ENCODE results near the gene SPATA33.
A peak's percentile ranks its signal among the peaks of the same experiment; 100 is the strongest.
"Not testable (repeated sequence)": the region's sequence is repeated elsewhere in the genome, so short reads cannot be mapped to it uniquely, and the experiment has no call there.

The SPATA33 gene

DNA sequence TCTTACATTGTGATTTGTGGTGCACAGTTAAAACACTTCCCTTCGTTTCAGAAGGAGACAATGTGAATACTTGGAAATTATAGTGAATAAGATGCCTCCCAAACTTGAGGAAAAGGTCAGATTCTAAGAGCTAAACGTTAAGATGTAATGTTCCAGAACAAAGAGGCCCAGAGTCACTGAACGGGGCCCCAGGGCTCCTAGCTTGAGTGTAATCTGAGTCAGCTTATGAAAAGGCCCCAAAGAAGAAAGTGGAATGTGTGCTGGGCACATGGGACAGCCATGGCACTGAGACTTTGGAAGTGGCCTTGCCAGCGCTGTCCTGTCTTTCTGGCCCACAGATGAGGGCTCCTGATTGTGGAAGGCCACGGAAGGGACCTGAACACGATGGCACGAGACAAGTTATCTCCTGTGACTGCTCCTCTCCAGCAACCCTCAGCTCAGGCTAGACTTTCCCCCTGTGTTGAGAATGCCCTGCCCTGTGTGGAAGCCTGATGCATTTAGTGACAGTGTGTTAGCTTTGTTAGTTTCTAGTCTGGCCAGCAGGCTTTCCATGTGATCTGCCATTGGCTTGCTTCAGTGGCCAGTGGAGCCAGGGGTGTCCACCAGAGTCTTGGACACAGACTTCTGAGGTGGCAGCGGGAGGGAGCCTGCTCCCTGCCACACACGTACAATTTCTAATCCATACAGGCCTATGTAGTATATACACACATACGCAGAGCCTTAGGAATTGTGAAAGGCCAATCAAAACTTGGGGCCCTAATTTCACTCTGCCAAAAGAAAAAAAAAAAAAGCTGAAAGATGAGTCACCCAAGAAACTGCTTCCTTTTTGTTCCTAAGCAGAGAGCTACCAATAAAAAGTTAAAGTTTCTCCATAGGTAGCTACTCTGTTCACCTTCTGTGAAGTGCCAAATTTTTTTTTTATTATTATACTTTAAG is 13.1 kb downstream of the SPATA33 start:
- no peak overlapping the region for H3K27ac ChIP-seq
- TF ChIP-seq CTCF (conservative IDR thresholded peaks at IDR 0.05): no peak

- not testable (repeated sequence) for H3K27ac ChIP-seq
Measured at GRCh38 chr16:89671565-89671964, 13.9 kb downstream of the SPATA33 start.

GRCh38 chr16:89672177-89672941 is 14.7 kb downstream of the SPATA33 start:
- no peak for TF ChIP-seq CTCF (conservative IDR thresholded peaks at IDR 0.05)
- no peak overlapping the region for H3K27ac ChIP-seq

GRCh38 chr16:89678258-89678657 is 20.6 kb downstream of the SPATA33 start:
- no peak for TF ChIP-seq CTCF (conservative IDR thresholded peaks at IDR 0.05)
- no peak overlapping the region for H3K27ac ChIP-seq

- no peak overlapping the region for H3K27ac ChIP-seq
- no peak for TF ChIP-seq CTCF (conservative IDR thresholded peaks at IDR 0.05)
Measured at GRCh38 chr16:89685916-89686315, 28.3 kb downstream of the SPATA33 start.

DNA sequence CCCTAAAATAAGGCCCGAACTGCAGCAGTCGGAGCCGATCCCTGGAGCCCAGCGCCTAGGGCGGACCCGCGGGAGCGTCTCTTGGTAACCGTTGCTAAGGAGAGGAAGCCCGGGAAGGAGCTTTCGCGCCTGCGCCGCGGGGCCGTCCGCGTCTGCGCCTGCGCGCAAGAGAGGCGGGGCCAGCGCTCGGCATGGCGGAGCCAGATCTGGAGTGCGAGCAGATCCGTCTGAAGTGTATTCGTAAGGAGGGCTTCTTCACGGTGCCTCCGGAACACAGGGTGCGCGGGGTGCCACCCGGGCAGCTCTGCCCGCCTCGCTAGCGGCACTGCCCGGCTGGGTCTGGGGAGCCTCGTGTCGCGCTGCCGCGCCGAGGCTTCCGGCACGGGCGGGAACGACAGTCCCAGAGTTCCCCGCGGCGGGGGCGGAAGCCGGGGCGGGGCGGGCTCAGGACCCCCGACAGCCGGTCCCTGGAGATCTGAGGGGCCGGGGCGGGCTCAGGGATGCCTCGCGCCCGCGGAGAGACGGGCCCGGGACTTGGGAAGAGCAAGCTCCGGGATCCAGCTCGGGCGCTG is 29.0 kb downstream of the SPATA33 start, which contains the start of gene CDK10:
TSS of gene CDK10 (plus strand) at position 170 of the 572 bp plus-strand sequence. CDS start at position 192, 22 bp downstream.
- H3K27ac ChIP-seq: peak within 1 kb of the TSS; percentile 59
- no peak for TF ChIP-seq CTCF (conservative IDR thresholded peaks at IDR 0.05)

DNA sequence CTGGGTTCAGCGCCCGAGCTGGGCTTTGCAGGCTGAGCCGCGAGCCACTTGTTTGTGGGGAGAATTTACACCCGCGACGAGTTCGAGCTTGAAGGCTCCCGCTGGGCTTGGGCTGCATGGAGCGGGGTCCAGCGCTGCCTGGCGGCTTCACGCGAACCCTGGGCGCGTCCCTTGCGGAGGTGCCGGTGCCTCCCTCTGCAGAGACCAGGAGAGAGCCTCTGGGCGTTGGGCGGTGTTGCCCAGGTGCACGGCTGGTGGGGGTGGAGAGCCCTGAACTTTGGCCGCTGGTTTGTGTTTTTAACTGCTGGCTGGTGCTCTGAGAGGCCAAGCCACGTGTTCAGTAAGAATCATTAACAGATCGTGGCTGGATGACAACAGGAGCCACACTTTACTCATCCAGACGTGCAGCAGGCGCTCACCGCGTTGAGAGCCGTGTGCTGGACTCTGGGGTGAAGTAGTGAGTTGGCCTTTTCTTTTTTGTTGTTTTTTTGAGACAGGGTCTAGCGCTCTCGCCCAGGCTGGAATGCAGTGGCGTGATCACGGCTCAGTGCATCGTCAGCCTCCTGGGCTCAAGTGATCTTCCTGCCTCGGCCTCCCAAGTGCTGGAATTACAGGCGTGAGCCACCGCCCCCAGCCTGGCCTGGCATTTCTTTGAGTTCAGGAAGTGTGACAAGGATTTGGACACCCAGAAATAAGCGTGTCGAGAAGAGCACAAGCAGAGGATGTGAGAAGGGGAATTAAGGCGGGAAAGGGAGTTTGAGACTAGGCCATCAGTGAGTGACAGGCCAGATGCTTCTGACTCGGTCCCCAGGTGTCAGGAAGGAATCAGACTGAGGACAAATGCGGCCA is 29.7 kb downstream of the SPATA33 start:
- peak overlapping the region; percentile 59 for H3K27ac ChIP-seq
- TF ChIP-seq CTCF (conservative IDR thresholded peaks at IDR 0.05): no peak

Measured in VCaP (cell line).